ENCODE measurements around the gene ALG6.

- TF ChIP-seq CTCF (IDR thresholded peaks at IDR 0.05): no peak
- TF ChIP-seq POLR2AphosphoS5 (IDR thresholded peaks at IDR 0.05): no peak
- TF ChIP-seq POLR2A (IDR thresholded peaks at IDR 0.05): no peak
These were observed 74.7 kb downstream of the ALG6 start for GRCh38 chr1:63442141-63442475.
